ENCODE results near the gene CLEC3B.

DNA sequence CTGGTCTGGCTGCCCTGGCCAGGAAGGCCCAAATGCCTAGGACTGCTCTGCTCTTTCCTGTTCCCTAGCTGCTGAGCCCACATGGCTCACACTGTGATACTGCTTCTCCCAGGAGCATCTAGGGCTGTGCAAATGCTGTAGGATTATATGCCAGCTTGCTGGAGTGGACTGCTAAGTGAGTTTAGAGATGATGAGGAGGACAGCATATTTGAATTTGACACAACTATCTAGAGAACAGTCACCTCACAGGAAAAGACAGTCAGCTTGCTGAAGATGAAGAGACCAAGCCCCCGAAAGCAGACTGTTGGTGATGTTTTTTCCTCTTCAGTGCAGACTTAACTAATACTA, 39.2 kb downstream of the CLEC3B start:
- TF ChIP-seq POLR2AphosphoS5 (IDR thresholded peaks at IDR 0.05; ENCODE audit: borderline replicate concordance, low read depth, low read length) (no peak), EZH2 (IDR thresholded peaks at IDR 0.05) (no peak)

All from SK-N-MC (cell line).